ENCODE measurements around the gene CACNA1A.
A peak's percentile ranks its signal among the peaks of the same experiment; 100 is the strongest.
"Not testable (repeated sequence)": the region's sequence is repeated elsewhere in the genome, so short reads cannot be mapped to it uniquely, and the experiment has no call there.

The CACNA1A gene

GRCh38 chr19:13282486-13283065 lies 223.7 kb downstream of the CACNA1A start:
- no peak for DNase-seq

DNA sequence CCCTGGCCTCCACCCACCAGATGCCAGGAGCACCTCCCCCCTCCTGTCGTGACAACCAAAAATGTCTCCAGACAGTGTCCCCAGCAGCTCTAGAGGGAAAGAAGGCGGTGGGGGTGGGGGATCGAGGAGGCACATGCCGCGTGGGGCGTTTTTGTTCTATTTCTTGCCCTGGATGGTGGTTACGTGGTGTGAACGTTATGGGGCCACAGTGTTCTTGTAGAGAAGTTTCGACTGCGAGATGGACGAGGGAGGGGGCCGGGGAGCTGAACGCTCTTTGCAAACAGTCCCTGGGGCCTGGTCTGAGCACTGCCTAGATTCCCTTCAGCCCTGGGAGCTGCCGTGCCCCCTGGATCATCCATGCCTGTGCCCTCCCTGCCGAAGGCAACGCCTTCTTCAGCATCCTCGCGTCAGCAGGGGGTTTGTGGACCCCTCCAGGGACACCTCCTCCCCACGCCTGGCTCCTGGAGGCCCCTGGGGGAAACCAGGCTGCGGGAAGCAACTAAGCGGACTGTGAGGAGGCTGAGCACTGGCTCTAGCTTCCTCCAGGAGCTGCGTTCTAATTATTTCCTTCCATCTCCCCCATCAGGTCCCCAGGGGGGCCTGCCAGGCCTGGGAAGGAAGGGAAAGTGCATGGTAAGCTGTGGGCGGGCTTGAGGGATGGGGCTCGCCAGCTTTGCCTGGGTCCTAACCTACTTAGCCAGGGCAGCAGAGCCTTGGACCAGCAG lies 224.6 kb downstream of the CACNA1A start:
- peak in 16 of 56 donors; percentile 6 to 45 (median 28) for DNase-seq

DNA sequence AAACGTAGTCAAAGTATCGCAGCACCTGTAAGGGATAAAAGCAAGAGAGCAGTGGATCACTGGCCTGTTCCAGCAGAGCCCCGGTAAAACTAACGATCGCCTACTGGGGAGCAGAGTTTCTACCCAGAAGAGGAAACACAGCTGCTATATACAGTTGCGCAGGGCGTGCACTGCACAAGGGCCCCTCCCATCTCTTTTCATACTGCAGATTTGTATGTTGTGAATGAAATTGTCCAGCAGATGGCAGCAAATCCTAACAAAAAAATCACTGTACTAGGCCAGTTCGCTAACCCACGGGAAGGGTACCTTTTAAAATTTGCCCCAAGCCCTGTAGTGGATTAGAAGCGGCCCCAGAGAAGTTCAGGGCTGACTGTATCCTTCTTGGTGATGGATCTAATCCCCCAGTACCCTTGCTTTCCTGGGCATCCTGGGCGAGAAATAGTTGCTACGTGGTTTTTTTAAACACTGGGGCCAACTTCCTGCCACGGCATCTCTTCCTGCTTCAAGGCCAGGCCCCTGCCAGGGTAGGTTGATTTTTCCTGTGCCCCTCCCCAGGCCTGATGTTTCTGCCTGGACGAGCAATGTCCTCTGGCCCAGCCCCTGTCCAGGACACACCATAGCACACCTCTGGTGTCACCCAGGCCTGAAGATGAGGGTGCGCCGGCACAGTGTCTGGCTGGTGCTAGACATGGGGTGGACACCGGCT lies 229.0 kb downstream of the CACNA1A start:
- peak in 25 of 56 donors; percentile 7 to 71 (median 27) for DNase-seq

- no peak for DNase-seq
Observed at GRCh38 chr19:13275016-13275722, 231.1 kb downstream of the CACNA1A start.

GRCh38 chr19:13270514-13271105 lies 235.7 kb downstream of the CACNA1A start:
- DNase-seq = no peak

DNA sequence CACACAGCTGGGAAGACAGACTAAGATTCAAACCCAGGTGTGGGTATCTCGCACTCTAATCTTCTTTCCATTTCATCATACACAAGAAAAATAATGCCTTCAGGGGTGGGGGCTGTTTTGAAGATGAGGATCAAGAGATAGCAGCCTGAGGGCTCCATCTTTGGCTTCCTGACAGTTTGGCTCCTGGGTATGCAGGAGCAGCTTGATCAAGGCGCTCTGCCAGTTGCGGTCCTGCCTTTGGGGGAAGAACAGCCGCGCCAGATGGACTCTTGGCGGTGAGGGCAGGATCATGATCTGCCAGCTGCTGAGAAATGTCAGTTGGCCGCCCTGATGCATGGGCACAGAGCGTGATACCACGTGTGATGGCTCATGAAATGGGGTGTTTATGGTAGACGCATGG lies 236.9 kb downstream of the CACNA1A start:
- DNase-seq = no peak

GRCh38 chr19:13267889-13268288 lies 238.4 kb downstream of the CACNA1A start:
- DNase-seq = no peak

DNA sequence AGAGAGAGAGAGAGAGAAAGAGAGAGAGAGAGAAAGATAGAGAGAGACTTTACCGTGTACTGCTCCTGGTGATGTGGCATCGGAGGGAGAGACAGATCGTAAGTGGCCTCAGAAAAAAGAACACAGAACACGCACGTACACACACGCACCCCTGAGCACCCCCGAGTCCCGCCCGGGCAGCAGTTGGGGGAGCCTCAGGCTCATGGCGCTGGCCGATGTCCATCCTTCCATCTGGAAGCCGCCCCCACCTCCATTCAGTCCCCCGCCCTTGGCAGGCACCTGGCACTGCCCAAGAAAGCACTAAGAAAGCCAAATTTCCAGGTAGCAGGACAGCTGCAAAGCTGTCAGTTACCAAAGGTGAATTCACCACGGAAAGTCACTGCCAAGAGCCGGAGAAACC lies 239.1 kb downstream of the CACNA1A start:
- no peak for DNase-seq

- DNase-seq = peak in 1 of 56 donors; percentile 25
Observed at GRCh38 chr19:13262450-13262849, 243.8 kb downstream of the CACNA1A start.

- DNase-seq = no peak
Observed at GRCh38 chr19:13260883-13261653, 245.2 kb downstream of the CACNA1A start.

DNA sequence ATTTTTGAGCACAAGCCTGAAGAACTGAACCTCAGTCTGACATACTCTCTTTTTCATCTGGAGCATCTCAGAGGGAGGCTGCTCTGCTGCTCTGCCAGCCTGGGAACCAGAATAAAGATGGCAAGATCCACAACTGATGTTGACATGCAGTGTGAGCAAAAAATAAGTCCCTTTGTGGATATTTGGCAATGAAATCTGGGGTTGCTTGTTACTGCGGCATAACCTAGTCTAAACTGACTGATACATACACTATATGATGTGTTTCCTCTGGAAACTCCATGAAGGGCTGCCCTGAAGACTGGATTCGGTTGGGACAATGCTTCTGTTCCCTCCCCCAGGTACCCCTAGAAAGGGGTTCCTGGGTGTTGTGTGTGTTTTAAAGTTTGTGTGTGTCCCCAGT lies 249.4 kb downstream of the CACNA1A start:
- DNase-seq = no peak

DNA sequence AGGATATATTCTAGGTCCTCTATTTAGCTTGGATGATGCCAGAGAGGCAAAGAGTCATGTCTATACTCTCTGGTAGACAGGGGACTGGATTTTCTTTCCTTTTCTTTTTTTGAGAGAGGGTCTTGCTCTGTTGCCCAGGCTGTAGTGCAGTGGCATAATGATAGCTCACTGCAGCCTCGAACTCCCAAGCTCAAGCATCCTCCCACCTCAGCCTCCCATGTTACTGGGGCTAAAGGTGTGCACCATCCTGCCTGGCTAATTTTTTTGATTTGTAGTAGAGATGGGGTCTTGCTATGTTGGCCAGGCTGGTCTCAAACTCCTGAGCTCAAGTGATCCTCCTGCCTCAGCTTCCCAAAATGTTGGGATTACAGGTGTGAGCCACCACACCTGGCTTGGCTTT lies 249.9 kb downstream of the CACNA1A start:
- DNase-seq = not testable (repeated sequence)

- DNase-seq = no peak
Observed at GRCh38 chr19:13255719-13256059, 250.6 kb downstream of the CACNA1A start.

- DNase-seq = no peak
Observed at GRCh38 chr19:13255041-13255718, 251.1 kb downstream of the CACNA1A start.

GRCh38 chr19:13252569-13253335 lies 253.5 kb downstream of the CACNA1A start:
- no peak for DNase-seq

- DNase-seq = no peak
Observed at GRCh38 chr19:13244920-13245319, 261.4 kb downstream of the CACNA1A start.

DNA sequence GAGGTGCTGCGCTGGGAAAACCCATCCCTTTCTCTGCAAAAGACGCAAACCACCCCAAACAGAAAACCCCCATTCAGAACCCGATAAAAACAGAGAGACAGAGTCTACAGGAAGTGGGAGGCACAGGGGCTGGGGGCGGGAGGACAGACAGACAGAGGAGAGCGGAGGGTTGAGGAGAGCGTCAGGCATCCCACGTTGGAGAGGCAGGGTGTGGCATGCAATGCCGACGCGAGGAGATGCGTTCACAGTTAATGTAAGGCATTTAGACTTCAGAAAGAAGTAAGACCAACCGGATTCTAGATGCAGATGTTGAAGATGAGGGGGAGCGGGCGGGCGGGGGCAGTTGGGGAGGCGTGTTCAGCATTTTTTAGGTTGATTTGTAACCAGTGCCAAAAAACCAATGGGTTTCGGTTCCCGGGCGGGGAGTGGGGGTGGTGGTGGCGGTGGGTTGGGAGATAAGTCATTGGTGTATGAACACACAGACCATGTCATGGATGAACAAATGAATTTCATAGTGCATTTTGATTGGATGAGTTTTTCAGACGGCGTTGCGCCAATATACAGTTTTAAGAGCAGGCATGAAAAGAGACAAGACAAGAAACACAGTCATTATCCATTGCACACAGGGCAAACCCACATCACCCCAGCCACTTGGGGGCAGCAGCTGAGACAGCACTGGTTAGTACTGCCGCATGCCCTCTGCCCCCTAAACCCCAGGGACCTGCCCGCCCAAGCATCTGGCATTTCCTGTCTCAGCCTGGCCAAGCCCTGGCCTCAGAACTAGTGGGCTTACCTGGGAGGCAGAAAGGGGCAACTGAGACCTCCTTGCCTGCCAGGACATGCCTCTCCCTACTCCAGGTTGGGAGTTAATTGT lies 264.8 kb downstream of the CACNA1A start:
- DNase-seq = no peak

DNA sequence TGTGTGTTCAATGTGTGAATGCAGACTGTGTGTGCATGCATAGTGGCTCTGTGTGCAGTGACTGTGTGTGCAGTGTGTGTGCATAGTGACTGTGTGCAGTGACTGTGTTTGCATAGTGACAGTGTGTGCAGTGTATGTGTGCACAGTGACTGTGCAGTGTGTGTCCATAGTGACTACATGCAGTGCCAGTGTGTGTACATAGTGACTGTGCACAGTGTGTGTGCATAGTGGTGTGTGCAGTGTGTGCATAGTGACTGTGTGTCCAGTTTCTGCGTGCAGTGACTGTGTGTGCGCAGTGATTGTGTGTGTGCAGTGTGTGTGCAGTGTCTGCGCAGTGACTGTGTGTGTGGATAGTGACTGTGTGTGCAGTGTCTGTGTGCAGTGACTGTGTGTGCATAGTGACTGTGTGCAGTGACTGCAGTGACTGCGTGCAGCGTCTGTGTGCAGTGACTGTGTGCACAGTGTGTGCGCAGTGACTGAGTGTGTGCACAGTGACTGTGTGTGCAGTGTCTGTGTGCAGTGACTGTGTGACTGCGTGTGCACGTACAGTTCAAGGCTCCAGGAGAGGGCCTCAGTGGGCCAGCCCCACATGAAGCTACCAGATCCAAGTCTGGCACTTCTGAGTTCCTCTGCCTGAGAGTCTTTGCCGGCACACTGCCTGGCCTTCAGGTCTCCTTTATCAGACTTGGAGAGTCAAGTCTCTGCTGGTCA lies 265.8 kb downstream of the CACNA1A start:
- no peak for DNase-seq
